Measurements from ENCODE around the gene NPS.

Gene NPS

GRCh38 chr10:127571386-127571785 lies 22.3 kb downstream of the NPS start:
- Mint-ChIP-seq H3K4me3 (no peak overlapping the region), H3K36me3 (ENCODE audit: low read depth) (no peaks in the 10 kb centered on the region), H3K27me3 (peaks cover 7% of the 10 kb centered on the region), H3K9me3 (peaks cover 6% of the 10 kb centered on the region), H3K4me1 (ENCODE audit: low read depth) (no peaks in the 10 kb centered on the region), H3K27ac (no peak overlapping the region)
- no peak for DNase-seq

DNA sequence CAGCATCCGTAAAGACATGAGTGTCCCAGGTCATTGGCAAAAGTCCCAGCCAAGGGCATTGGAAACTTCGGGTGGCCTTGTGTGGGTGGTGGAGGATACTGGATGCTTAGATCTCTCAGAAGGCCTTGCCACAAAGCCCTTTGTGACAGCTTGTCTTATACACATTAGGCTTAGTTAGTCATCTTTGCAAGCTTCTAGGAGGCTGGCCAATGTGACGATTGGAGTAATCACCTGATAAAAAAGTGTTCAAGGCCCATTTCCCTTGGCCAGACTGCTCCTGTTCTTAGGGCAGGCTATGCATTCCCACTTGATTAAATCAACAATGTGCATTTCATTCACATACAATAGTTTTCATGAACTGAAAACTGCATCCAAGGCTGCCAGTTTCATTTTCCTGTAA lies 26.9 kb downstream of the NPS start:
- Mint-ChIP-seq H3K36me3 (ENCODE audit: low read depth) (no peaks in the 10 kb centered on the region), H3K4me1 (ENCODE audit: low read depth) (no peaks in the 10 kb centered on the region), H3K4me3 (no peak overlapping the region), H3K9me3 (peaks cover 6% of the 10 kb centered on the region), H3K27ac (no peak overlapping the region), H3K27me3 (peaks cover 13% of the 10 kb centered on the region)
- DNase-seq = no peak

DNA sequence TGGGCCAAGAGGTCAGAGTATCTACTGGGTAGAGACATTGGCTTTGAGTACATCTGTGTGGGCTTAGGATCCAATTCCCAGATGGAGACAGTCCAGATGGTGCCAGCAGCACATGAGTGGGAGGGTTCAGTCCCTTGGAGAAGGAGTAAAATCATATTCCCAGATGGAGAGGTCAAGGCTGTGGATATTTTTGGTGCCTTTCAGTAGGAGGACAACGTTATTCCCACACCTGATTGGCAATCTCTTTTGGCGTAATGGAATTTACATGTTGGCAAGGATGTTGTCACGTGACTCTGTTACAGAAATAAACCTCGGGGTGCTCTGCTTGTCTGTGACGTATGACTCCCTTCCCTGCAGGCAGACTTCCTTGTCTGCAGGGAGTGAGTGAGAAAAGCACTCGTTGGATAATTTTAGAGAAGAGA lies 27.6 kb downstream of the NPS start:
- no peaks in the 10 kb centered on the region for H3K36me3 Mint-ChIP-seq (ENCODE audit: low read depth)
- peaks cover 6% of the 10 kb centered on the region for H3K9me3 Mint-ChIP-seq
- H3K27ac Mint-ChIP-seq = no peak overlapping the region
- no peak for DNase-seq
- no peaks in the 10 kb centered on the region for H3K4me1 Mint-ChIP-seq (ENCODE audit: low read depth)
- peaks cover 13% of the 10 kb centered on the region for H3K27me3 Mint-ChIP-seq
- no peak overlapping the region for H3K4me3 Mint-ChIP-seq

GRCh38 chr10:127577376-127578258 lies 28.5 kb downstream of the NPS start:
- H3K4me1 Mint-ChIP-seq (ENCODE audit: low read depth) = no peaks in the 10 kb centered on the region
- no peak for DNase-seq
- H3K9me3 Mint-ChIP-seq = peaks cover 6% of the 10 kb centered on the region
- no peak overlapping the region for H3K4me3 Mint-ChIP-seq
- H3K27ac Mint-ChIP-seq = no peak overlapping the region
- H3K36me3 Mint-ChIP-seq (ENCODE audit: low read depth) = no peaks in the 10 kb centered on the region
- peaks cover 13% of the 10 kb centered on the region for H3K27me3 Mint-ChIP-seq

GRCh38 chr10:127578259-127578960 lies 29.3 kb downstream of the NPS start:
- H3K4me3 Mint-ChIP-seq = no peak overlapping the region
- H3K27ac Mint-ChIP-seq = no peak overlapping the region
- H3K4me1 Mint-ChIP-seq (ENCODE audit: low read depth) = no peaks in the 10 kb centered on the region
- H3K9me3 Mint-ChIP-seq = no peaks in the 10 kb centered on the region
- H3K36me3 Mint-ChIP-seq (ENCODE audit: low read depth) = no peaks in the 10 kb centered on the region
- DNase-seq = no peak
- H3K27me3 Mint-ChIP-seq = peaks cover 13% of the 10 kb centered on the region

GRCh38 chr10:127578961-127579305 lies 29.8 kb downstream of the NPS start:
- DNase-seq = no peak
- Mint-ChIP-seq H3K4me3 (no peak overlapping the region), H3K9me3 (no peaks in the 10 kb centered on the region), H3K27ac (no peak overlapping the region), H3K36me3 (ENCODE audit: low read depth) (no peaks in the 10 kb centered on the region), H3K27me3 (peaks cover 13% of the 10 kb centered on the region), H3K4me1 (ENCODE audit: low read depth) (no peaks in the 10 kb centered on the region)

DNA sequence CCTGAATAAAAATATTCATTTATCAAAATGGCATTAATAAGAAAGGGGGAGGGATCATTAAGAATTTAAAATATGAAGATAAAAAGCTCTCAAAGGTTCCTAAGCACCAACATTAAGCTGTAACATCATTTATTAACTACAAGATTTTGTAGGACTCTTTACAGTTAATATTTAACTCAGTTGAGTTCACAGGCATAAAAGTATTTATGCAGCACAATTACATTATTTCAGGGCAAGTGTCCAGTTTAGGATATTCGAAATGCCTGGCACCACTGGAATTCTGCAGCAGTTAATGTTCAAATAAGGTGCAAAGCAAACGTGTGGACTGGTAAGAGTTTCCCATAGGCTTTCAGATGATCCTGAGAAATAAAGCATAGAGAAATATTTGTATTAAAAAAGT lies 30.5 kb downstream of the NPS start:
- no peak overlapping the region for H3K4me3 Mint-ChIP-seq
- no peaks in the 10 kb centered on the region for H3K4me1 Mint-ChIP-seq (ENCODE audit: low read depth)
- H3K27me3 Mint-ChIP-seq = peaks cover 13% of the 10 kb centered on the region
- no peaks in the 10 kb centered on the region for H3K9me3 Mint-ChIP-seq
- no peak overlapping the region for H3K27ac Mint-ChIP-seq
- DNase-seq = no peak
- no peaks in the 10 kb centered on the region for H3K36me3 Mint-ChIP-seq (ENCODE audit: low read depth)

GRCh38 chr10:127580822-127581221 lies 31.7 kb downstream of the NPS start:
- no peaks in the 10 kb centered on the region for H3K4me1 Mint-ChIP-seq (ENCODE audit: low read depth)
- no peaks in the 10 kb centered on the region for H3K36me3 Mint-ChIP-seq (ENCODE audit: low read depth)
- no peak overlapping the region for H3K4me3 Mint-ChIP-seq

GRCh38 chr10:127585519-127586023 lies 36.5 kb downstream of the NPS start:
- Mint-ChIP-seq H3K27ac (no peak overlapping the region), H3K27me3 (peaks cover 12% of the 10 kb centered on the region), H3K4me3 (no peak overlapping the region), H3K36me3 (ENCODE audit: low read depth) (no peaks in the 10 kb centered on the region), H3K4me1 (ENCODE audit: low read depth) (no peaks in the 10 kb centered on the region), H3K9me3 (no peaks in the 10 kb centered on the region)
- no peak for DNase-seq

More at GRCh38 chr10:127580822-127581221, 31.7 kb downstream of the NPS start:
- Mint-ChIP-seq H3K27ac (no peak overlapping the region), H3K27me3 (peaks cover 16% of the 10 kb centered on the region), H3K9me3 (no peaks in the 10 kb centered on the region)
- DNase-seq = no peak

DNA sequence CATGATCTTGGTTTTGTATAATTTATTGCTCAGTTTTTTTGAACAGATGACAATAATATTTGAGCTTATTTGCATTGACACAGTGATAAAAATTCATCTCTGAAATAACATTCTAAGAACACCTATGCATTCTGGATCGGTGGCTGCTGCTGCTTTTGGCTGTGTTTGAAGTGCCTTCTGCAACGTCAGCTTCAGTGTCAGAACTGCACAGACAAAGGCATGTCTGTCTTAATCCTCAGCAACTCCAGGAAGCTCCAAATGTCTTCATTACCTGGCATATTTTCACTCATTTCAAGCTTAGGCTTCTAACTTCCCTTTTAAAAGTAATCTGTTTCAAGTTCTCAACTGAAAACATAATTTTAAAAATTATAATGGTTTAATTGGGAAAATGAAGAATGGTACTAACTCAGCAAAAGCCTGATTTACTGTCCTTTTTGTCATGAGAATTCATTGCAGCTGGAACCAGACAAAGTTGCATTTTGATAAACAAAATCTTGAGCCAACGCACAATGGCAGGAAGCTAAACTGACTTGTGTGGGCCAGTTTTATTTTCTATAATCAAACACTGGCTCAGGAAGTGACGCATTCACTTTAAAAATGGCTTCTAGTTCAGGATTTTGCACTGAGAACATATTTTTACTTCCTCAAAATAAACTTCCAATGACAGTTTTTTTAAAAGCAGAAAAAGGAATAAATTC lies 38.7 kb downstream of the NPS start:
- H3K9me3 Mint-ChIP-seq = no peaks in the 10 kb centered on the region
- no peak overlapping the region for H3K27ac Mint-ChIP-seq
- peaks cover 12% of the 10 kb centered on the region for H3K27me3 Mint-ChIP-seq
- no peak for DNase-seq
- H3K36me3 Mint-ChIP-seq (ENCODE audit: low read depth) = no peaks in the 10 kb centered on the region
- no peak overlapping the region for H3K4me3 Mint-ChIP-seq
- H3K4me1 Mint-ChIP-seq (ENCODE audit: low read depth) = no peaks in the 10 kb centered on the region

DNA sequence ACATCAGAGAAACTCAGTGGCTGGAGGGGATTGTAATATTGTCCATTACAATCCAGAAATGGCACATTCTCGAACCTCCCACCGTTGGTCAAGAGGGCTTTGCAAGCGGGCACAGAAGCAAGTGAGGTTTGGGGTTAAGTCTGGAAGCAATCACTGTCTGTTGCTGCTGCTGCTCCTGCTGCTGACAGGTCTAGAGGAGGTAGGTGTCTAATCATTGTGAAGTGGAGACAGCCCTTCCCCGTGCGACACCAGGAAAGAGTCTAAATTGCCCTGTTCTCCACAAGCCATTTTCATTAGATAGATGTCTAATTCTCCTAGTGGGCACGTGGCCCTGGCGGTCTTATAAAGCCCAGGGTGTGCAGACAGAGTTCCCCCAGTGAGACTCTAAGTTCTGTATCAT lies 43.5 kb downstream of the NPS start:
- no peak overlapping the region for H3K27ac Mint-ChIP-seq
- no peaks in the 10 kb centered on the region for H3K9me3 Mint-ChIP-seq
- H3K4me3 Mint-ChIP-seq = no peak overlapping the region
- H3K36me3 Mint-ChIP-seq (ENCODE audit: low read depth) = no peaks in the 10 kb centered on the region
- H3K27me3 Mint-ChIP-seq = no peaks in the 10 kb centered on the region
- no peaks in the 10 kb centered on the region for H3K4me1 Mint-ChIP-seq (ENCODE audit: low read depth)
- DNase-seq = no peak

DNA sequence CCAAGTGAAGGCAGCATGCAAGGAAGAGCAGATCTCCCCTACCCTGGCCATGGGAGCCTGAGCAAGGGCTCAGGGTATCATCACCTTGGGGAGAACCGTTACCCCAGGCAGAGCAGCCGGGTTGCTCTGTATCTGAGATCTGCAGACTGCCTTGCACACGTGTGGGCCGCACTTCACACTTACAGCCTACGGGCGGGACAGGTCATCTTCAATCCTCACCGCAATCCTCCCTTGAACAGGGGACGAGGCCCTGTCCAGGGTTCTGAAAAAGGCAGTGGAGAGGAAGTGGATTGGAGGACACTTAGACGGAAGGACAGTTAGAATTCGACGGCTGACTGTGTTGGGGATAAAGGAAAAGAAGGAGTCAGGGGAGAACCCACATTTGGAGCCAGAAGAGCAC lies 51.4 kb downstream of the NPS start:
- H3K4me1 Mint-ChIP-seq (ENCODE audit: low read depth) = no peaks in the 10 kb centered on the region
- no peaks in the 10 kb centered on the region for H3K9me3 Mint-ChIP-seq

More for the DNA sequence above, 51.4 kb downstream of the NPS start:
- H3K36me3 Mint-ChIP-seq (ENCODE audit: low read depth) = no peaks in the 10 kb centered on the region
- no peak for DNase-seq
- no peak overlapping the region for H3K4me3 Mint-ChIP-seq
- no peak overlapping the region for H3K27ac Mint-ChIP-seq
- H3K27me3 Mint-ChIP-seq = no peaks in the 10 kb centered on the region
